Measurements from ENCODE around the gene C1orf226. TPM values are rescaled to one million over a fixed set of nuclear protein-coding genes. Genes with fewer than 3 reads are reported as not detected.

The C1orf226 gene
- total and polyA plus RNA-seq, 9 of the 15 experiments (the other 6 are each of a cell fraction or from before 2014, with no cell fraction given) = 0.10 to 1.4 (median 0.47) TPM

DNA sequence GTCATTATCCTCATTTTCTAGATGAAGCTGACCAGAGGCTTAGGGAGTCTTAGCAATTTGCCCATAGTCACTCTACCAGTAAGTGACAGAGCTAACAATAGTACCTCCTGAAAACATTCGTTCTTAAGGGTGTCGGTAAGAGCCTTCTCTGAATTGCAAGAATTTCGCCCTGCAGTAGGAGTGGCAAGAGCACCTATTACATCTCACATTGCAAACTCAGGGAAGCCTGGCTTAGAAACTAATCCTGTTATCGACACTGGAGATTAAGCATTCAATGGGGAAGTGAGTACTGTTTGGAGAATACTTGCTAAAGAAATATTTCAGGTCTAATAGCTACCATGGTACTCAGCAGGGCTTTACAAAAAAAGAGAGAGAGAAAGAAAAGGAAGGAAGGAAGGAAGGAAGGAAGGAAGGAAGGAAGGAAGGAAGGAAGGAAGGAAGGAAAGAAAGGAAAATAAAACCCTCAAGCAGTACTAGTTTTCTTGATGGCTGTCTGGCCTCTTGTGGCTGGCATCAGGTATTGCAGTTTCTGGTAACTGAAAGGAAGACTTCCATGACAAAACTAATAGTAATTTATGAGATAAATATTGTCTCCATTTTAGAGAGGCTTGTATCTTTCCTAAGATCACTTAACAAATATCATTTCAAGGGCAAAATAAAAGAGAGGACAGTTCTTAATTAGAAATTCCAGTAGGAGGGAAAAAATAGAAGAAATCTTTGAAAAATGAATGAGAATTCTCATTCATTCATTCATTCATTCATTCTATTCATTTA lies 10.4 kb downstream of the C1orf226 start (continued):
- TF ChIP-seq, protein P1, sequence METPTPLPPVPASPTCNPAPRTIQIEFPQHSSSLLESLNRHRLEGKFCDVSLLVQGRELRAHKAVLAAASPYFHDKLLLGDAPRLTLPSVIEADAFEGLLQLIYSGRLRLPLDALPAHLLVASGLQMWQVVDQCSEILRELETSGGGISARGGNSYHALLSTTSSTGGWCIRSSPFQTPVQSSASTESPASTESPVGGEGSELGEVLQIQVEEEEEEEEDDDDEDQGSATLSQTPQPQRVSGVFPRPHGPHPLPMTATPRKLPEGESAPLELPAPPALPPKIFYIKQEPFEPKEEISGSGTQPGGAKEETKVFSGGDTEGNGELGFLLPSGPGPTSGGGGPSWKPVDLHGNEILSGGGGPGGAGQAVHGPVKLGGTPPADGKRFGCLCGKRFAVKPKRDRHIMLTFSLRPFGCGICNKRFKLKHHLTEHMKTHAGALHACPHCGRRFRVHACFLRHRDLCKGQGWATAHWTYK (CRISPR knock-in tag; IDR thresholded peaks at IDR 0.05) = no peak
- TF ChIP-seq, protein P2, sequence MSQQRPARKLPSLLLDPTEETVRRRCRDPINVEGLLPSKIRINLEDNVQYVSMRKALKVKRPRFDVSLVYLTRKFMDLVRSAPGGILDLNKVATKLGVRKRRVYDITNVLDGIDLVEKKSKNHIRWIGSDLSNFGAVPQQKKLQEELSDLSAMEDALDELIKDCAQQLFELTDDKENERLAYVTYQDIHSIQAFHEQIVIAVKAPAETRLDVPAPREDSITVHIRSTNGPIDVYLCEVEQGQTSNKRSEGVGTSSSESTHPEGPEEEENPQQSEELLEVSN (IDR thresholded peaks at IDR 0.05; ENCODE audit: borderline replicate concordance in 1 of 2, extremely low read depth in 1 of 2, insufficient read depth in 1 of 2, insufficient read length in 1 of 2, low read depth in 1 of 2, low read length in 1 of 2, poor library complexity in 1 of 2, severe bottlenecking in 1 of 2) = no peak
- TF ChIP-seq SP1 (CRISPR knock-in tag; IDR thresholded peaks at IDR 0.05) = no peak
- TF ChIP-seq ZNF408 (CRISPR knock-in tag; IDR thresholded peaks at IDR 0.05; ENCODE audit: low read depth) = no peak
- TF ChIP-seq, protein P3, sequence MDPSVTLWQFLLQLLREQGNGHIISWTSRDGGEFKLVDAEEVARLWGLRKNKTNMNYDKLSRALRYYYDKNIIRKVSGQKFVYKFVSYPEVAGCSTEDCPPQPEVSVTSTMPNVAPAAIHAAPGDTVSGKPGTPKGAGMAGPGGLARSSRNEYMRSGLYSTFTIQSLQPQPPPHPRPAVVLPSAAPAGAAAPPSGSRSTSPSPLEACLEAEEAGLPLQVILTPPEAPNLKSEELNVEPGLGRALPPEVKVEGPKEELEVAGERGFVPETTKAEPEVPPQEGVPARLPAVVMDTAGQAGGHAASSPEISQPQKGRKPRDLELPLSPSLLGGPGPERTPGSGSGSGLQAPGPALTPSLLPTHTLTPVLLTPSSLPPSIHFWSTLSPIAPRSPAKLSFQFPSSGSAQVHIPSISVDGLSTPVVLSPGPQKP (CRISPR knock-in tag; IDR thresholded peaks at IDR 0.05) = no peak
- peak; percentile 57 for TF ChIP-seq ASH1L (IDR thresholded peaks at IDR 0.05; ENCODE audit: borderline replicate concordance, low read depth, partially characterized antibody)
- TF ChIP-seq HMBOX1 (IDR thresholded peaks at IDR 0.05) = peak; percentile 80; the same call in 1 of the 2 replicates
- TF ChIP-seq, protein P4, sequence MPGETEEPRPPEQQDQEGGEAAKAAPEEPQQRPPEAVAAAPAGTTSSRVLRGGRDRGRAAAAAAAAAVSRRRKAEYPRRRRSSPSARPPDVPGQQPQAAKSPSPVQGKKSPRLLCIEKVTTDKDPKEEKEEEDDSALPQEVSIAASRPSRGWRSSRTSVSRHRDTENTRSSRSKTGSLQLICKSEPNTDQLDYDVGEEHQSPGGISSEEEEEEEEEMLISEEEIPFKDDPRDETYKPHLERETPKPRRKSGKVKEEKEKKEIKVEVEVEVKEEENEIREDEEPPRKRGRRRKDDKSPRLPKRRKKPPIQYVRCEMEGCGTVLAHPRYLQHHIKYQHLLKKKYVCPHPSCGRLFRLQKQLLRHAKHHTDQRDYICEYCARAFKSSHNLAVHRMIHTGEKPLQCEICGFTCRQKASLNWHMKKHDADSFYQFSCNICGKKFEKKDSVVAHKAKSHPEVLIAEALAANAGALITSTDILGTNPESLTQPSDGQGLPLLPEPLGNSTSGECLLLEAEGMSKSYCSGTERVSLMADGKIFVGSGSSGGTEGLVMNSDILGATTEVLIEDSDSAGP (CRISPR knock-in tag; IDR thresholded peaks at IDR 0.05) = no peak
- TF ChIP-seq MTA1 (IDR thresholded peaks at IDR 0.05; ENCODE audit: borderline replicate concordance) = peak; percentile 90
- no peak; the same call in 1 of the 2 replicates for TF ChIP-seq DNMT1 (IDR thresholded peaks at IDR 0.05)
- no peak for TF ChIP-seq GTF2B (IDR thresholded peaks at IDR 0.05; ENCODE audit: extremely low read depth, insufficient read length)
- TF ChIP-seq ZBTB26 (CRISPR knock-in tag; IDR thresholded peaks at IDR 0.05) = 0 out of 2 replicates have a peak, but pooled peaks have one; percentile 55
- TF ChIP-seq LARP7 (IDR thresholded peaks at IDR 0.05) = peak; percentile 78; the same call in 1 of the 2 replicates
